Stomach (tissue), 4 donors: ENCODE results near the gene ETV1.

Experiments used
- CTCF ChIP-seq, 7 experiments: fragments of 450-650 bp in 4 of 7; fragments of 200-600 bp in 3 of 7; sonication (generic) in 3 of 7; IDR thresholded peaks; one replicate each; pipeline ENCODE4 v1.5.1; 2016 to 2019; ENCODE audit warnings: antibody characterized with exemption in 7 of 7, control low read depth in 2 of 7, mild to moderate bottlenecking in 1 of 7
- EP300 ChIP-seq: sonication (generic); formaldehyde crosslinking; IDR thresholded peaks from one replicate; pipeline ENCODE4 v1.6.1; 2017; ENCODE audit warnings: antibody characterized with exemption
- POLR2A ChIP-seq, 4 donors: fragments of 450-650 bp; IDR thresholded peaks; one replicate each; pipeline ENCODE4 v1.6.1; 2016; ENCODE audit warnings: antibody characterized with exemption in 4 of 4, control low read depth in 2 of 4, mild to moderate bottlenecking in 1 of 4, moderate library complexity in 1 of 4

- TF ChIP-seq POLR2A (IDR thresholded peaks at IDR 0.05), result no peak
- no peak for TF ChIP-seq CTCF (IDR thresholded peaks at IDR 0.05)
- no peak for TF ChIP-seq EP300
These were observed 148.2 kb downstream of the ETV1 start for GRCh38 chr7:13841284-13841683.
